GM21717 (cell line): ENCODE data around the gene RNF38.
"Not testable (repeated sequence)": the region's sequence is repeated elsewhere in the genome, so short reads cannot be mapped to it uniquely, and the experiment has no call there.

Experiments used
- ATAC-seq: cut with Tn5 transposase; IDR thresholded peaks from one replicate; pipeline ENCODE4 v1.9.1; 2021; ENCODE audit warnings: mild to moderate bottlenecking, moderate library complexity; ENCODE audit not compliant: unreplicated experiment

Gene RNF38

DNA sequence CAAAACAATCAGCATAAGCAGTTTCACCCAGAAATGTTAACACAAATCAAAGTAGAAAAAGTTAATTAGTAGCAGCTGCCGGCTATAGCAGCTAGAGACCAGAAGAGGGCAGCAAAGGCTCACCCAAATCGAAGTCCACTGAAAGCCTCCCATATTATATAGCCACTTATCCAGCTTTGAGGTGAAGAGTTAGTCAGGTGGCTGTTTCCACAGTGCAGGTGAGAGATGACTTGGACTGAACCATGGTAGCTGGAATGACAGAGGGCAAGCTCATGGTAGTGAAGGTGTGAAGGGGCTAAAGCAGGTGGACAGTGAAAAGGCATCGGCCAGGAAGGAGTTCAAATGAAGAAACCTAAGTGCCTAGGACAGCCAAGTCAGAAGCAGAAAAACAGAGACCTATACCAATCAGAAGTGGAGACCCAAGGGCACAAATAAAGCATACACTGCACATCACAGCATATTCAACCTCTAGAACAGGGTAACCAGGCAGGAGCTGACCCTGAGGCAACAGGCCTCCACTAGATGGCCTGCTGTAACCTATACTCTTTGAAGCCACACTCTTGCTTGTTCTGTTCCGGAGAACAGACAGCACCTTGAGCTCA is 7.2 kb upstream of the RNF38 start:
- ATAC-seq: no peak

DNA sequence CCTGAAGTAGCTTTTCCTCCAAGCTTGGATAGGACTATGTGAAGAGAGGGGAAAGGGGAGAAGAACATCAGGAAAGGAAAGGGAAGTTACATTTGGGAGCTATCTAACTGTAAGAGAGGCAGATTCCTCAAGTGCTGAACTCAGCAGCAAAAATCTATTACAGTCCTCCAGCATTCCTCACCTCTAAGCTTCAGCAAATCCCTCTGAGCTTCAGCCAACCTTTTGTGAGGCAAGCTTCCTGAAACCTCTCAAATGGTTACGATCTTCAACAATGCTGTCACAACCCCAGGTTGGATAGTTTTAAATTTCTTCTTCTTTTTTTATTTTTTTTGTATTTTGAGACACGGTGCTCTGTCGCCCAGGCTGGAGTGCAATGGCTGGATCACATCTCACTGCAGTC is 2.5 kb upstream of the RNF38 start:
- no peak for ATAC-seq

GRCh38 chr9:36401897-36402480 is 1.9 kb upstream of the RNF38 start:
- ATAC-seq: no peak

DNA sequence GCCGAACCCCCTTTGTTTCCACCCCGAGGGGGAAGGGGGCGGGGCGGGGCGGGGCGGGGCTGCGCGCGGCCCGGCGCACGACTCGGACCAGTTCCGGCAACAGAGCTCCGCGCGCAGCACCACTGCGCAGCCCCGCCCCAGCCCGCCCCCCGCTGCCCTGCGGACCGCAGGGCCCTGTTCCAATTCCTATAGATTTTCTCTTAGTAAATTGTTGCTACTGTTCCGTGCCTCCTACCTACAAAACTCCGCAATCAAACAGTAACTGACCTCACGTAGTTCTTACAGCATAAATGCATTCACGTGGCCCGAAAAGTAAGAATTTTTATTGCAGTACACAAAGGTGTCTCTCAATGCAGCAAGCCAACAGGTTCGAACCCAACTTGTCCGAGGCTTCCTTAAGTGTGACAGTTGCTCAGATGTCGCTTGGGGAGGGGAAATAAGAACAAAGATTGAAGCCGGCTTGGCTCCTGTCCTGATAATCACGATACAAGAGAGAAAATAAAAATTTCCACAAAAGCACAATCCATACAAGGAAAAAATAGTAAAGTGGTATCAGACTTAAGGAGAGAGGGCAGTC is 1.2 kb upstream of the RNF38 start:
- ATAC-seq: peak; percentile 48

- ATAC-seq: peak; percentile 67
Observed at GRCh38 chr9:36400332-36401163, 479 bp upstream of the RNF38 start.

DNA sequence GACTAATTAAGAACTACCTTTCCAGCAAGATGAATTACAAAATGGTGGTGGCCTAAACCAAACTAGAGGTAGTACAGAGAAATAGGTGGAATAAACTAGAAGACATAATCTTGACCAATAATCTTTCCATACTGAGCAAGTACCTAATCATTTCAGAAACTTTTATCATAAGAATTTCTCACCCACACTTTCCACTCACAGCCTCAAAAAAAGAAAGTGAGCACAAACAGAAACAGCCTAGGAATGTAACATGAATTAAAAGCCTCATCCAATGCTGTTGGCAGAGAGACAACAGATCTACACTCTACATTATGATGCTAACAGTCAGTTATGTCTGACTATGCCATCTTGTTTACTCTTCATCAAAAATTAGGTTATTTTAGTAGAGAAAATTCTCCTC is 1.3 kb downstream of the RNF38 start:
- ATAC-seq: no peak

GRCh38 chr9:36396985-36397384 is 3.1 kb downstream of the RNF38 start:
- ATAC-seq: no peak

GRCh38 chr9:36392489-36392888 is 7.6 kb downstream of the RNF38 start:
- no peak for ATAC-seq

- no peak for ATAC-seq
Observed at GRCh38 chr9:36389590-36389989, 10.5 kb downstream of the RNF38 start.

- not testable (repeated sequence) for ATAC-seq
Observed at GRCh38 chr9:36386396-36386965, 13.6 kb downstream of the RNF38 start.

DNA sequence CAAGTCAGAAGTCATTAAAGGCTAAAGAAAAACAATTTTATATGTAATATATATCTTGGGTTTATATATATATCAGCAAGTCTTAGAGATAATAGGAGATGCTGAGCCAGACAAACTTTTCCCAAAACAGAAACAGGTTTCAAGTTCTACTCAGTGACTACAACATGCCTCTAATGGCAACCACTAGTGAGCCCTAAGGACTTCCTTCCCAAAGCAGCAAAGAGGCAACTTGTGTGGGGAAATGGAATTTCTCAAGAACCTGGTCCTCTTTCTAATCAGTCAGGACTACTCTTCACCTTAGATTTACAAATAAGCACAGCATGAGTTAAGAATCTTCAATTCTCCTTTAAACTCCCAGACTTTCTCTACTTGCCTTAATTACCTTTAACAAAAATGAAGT is 17.6 kb downstream of the RNF38 start:
- no peak for ATAC-seq

GRCh38 chr9:36364577-36364976 is 35.5 kb downstream of the RNF38 start:
- no peak for ATAC-seq

DNA sequence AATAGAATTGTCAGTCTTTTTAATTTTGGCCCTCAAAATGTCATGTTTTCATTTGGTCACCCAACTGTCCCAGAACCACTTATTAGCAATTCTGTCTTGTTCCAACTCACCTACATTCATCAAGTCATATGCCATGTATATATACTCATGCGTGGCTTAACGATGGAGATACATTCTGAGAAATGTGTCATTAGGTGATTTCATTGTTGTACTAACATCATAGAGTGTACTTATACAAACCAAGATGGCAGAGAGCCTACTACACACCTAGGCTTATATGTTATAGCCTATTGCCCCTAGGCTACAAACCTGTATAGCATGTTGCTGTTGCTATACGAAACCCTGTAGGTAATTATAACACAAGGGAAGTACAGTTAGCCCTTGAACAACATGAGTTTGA is 36.6 kb downstream of the RNF38 start:
- no peak for ATAC-seq

DNA sequence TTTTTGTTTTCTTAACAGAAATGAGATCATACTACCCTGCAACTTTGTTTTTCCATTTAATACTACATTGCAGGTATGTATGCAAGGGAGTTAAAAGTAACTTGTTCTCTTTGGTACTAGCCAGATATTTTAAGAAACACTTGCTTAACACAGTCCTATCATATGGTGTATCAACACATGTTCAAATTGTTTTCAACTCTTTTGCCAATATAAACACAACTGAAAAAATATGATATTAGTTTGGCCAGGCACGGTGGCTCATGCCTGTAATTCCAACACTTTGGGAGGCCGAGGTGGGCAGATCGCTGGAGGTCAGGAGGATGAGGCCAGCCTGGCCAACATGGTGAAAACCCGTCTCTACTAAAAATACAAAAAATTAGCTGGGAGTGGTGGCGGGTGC is 41.6 kb downstream of the RNF38 start:
- ATAC-seq: no peak

- no peak for ATAC-seq
Observed at GRCh38 chr9:36357639-36358038, 42.4 kb downstream of the RNF38 start.

DNA sequence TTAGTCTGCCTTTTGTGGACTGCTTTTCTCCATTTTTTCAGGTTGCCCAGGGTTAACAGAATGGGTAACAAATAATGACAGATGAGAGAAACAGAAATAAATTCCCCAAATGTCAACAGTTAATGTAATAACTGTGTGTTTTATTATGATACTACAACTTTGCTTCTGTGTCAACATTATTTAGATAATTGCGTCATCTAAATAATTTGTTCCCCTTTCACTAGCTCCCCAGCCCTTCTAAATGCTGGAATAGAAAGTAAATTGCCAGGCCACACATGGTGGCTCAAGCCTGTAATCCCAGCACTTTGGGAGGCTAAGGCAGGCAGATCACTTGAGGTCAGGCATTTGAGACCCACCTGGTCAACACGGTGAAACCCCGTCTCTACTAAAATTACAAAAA is 53.5 kb downstream of the RNF38 start:
- no peak for ATAC-seq

DNA sequence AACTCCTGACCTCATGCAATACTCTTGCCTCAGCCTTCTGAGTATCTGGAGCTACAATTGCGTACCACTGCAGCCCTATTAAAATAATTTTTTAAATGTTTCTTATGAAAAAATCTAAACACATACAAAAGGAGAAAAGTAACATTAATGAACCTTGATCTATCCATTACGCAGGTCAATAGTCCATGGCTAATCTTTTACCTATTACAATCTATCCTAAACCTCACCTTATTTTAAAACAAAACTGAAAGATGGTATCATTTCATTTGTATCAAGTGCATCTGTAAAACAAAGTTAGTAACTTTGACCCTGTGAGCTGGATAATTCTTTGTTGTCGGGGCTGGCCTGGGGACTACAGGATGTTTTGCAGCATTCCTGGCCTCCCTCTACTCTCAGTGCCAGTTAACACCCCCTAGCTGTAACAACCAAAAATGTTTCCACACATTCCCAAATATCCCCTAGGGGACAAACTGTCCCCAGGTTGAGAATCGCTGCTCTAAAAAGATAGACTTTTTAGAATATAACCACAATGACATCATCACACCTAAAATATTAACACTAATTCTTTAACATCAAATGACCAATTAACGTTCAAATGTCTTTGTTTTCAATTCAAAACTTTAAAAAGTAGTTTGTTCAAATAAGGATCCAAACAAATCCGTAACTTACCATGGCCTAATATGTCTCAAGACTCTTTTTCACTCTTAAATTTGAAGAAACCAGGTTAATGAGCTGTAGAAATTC is 54.8 kb downstream of the RNF38 start:
- no peak for ATAC-seq

GRCh38 chr9:36341936-36342577 is 58.0 kb downstream of the RNF38 start:
- ATAC-seq: no peak

- no peak for ATAC-seq
Observed at GRCh38 chr9:36337865-36338264, 62.2 kb downstream of the RNF38 start.

DNA sequence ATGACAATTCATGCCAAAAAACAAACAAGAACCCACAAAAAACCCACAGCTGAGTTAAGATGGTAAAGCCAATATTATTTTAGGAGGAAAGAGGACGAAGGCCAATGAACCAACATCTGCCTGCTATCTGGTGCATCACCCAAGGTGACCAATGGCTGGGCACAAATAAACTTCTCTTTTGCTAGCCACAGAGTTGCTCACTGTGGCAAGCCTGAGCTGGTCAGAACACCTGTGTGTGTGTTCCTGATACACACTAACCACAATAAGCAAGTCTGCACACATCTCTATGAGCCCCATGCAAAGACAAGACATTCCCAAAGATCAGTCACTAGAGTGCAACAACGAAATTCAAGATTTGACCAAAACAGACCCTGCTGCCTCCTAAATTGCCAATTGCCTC is 63.1 kb downstream of the RNF38 start:
- no peak for ATAC-seq
